Vagina (tissue), 2 donors: Measurements from ENCODE around the gene PACS2. TPM values are rescaled to one million over a fixed set of nuclear protein-coding genes. Genes with fewer than 3 reads are reported as not detected.

ENCODE experiments used
- DNase-seq, 2 donors: peaks; one replicate each; pipeline ENCODE4 v3.0.0-alpha.2; 2017; ENCODE audit errors: extremely low spot score in 2 of 2
- H3K27ac ChIP-seq: fragments of 200-600 bp; sonication (generic); one replicate; pipeline ENCODE4 v1.5.1; 2019
- H3K27me3 ChIP-seq: fragments of 200-600 bp; sonication (generic); one replicate; pipeline ENCODE4 v1.5.1; 2019
- H3K36me3 ChIP-seq, 2 donors: fragments of 200-600 bp; sonication (generic); one replicate each; pipeline ENCODE4 v1.5.1; 2017 to 2019
- H3K4me1 ChIP-seq: fragments of 200-600 bp; sonication (generic); one replicate; pipeline ENCODE4 v1.5.1; 2019
- H3K4me3 ChIP-seq, 2 donors: fragments of 200-600 bp; sonication (generic); 1 replicate in 1 of 2; 2 replicates in 1 of 2; pipeline ENCODE4 v1.5.1; 2016 to 2019
- H3K9me3 ChIP-seq: fragments of 200-600 bp; sonication (generic); one replicate; pipeline ENCODE4 v1.5.1; 2019
- POLR2A ChIP-seq, 2 donors: fragments of 450-650 bp; IDR thresholded peaks; one replicate each; pipeline ENCODE4 v1.6.1; 2017; ENCODE audit warnings: antibody characterized with exemption in 2 of 2, mild to moderate bottlenecking in 2 of 2, moderate library complexity in 2 of 2
- POLR2AphosphoS5 ChIP-seq, 2 donors: sonication (generic); formaldehyde crosslinking; IDR thresholded peaks; one replicate each; pipeline ENCODE4 v1.9.0; 2017; ENCODE audit warnings: antibody characterized with exemption in 2 of 2, mild to moderate bottlenecking in 2 of 2, low read depth in 1 of 2; ENCODE audit not compliant: insufficient read depth in 1 of 2
- intact Hi-C: fragments of 100-400 bp; cut with DNase I; formaldehyde crosslinking; loops from one replicate; pipeline ENCODE4 v1.15.1; 2023
- total RNA-seq: library from RNA; depleted of rRNA; stranded (reverse); fragments of >200 nt; gene quantifications from one replicate; pipeline ENCODE4 v1.2.3, GENCODE V29; 2016
- TF ChIP-seq, protein P1 (sequence below), 3 experiments: fragments of 450-650 bp in 2 of 3; fragments of 200-600 bp in 1 of 3; sonication (generic) in 1 of 3; IDR thresholded peaks; one replicate each; pipeline ENCODE4 v1.5.1; 2017 to 2019; ENCODE audit warnings: antibody characterized with exemption in 3 of 3, mild to moderate bottlenecking in 2 of 3, moderate library complexity in 2 of 3

Gene PACS2
- total RNA-seq, 1 donor from 2014 or later: 64.8 TPM

DNA sequence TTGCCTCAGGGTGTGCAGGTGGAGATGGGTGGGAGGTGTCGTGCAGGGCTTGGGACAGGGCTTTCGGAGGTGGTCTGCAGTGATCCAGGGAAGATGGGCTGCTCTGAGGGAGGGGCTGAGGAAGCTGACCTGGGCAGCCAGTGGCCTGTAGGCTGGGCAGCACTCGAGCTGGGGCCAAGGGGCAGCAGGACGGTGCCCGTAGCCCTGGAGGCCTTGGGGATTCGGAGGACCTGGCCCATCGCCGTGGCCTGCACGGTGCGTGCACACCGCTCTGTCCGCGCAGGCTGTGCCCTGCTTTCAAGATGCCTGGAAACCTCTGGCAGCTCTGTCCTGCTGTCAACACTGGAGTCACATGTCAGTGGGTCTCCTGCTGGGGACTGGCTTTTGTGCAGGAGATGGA lies 9.1 kb downstream of the PACS2 start:
- H3K4me1 ChIP-seq: peaks cover 24% of the 10 kb centered on the region

GRCh38 chr14:105324080-105324778 lies 9.7 kb downstream of the PACS2 start:
- intact Hi-C loops: no loop called here
- H3K4me1 ChIP-seq: peaks cover 29% of the 10 kb centered on the region

More for the DNA sequence above, 9.1 kb downstream of the PACS2 start:
- no peaks in the 10 kb centered on the region for H3K9me3 ChIP-seq
- no peaks in the 10 kb centered on the region for H3K27me3 ChIP-seq
- H3K4me3 ChIP-seq: no peak overlapping the region
- no peak for DNase-seq
- H3K36me3 ChIP-seq: no peaks in the 10 kb centered on the region
- intact Hi-C loops: no loop called here
- TF ChIP-seq, protein P1, sequence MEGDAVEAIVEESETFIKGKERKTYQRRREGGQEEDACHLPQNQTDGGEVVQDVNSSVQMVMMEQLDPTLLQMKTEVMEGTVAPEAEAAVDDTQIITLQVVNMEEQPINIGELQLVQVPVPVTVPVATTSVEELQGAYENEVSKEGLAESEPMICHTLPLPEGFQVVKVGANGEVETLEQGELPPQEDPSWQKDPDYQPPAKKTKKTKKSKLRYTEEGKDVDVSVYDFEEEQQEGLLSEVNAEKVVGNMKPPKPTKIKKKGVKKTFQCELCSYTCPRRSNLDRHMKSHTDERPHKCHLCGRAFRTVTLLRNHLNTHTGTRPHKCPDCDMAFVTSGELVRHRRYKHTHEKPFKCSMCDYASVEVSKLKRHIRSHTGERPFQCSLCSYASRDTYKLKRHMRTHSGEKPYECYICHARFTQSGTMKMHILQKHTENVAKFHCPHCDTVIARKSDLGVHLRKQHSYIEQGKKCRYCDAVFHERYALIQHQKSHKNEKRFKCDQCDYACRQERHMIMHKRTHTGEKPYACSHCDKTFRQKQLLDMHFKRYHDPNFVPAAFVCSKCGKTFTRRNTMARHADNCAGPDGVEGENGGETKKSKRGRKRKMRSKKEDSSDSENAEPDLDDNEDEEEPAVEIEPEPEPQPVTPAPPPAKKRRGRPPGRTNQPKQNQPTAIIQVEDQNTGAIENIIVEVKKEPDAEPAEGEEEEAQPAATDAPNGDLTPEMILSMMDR (IDR thresholded peaks at IDR 0.05): no peak
- TF ChIP-seq POLR2AphosphoS5 (IDR thresholded peaks at IDR 0.05; ENCODE audit: insufficient read depth in 1 of 2, low read depth in 1 of 2): no peak
- TF ChIP-seq POLR2A (IDR thresholded peaks at IDR 0.05): no peak
- H3K27ac ChIP-seq: no peak overlapping the region

DNA sequence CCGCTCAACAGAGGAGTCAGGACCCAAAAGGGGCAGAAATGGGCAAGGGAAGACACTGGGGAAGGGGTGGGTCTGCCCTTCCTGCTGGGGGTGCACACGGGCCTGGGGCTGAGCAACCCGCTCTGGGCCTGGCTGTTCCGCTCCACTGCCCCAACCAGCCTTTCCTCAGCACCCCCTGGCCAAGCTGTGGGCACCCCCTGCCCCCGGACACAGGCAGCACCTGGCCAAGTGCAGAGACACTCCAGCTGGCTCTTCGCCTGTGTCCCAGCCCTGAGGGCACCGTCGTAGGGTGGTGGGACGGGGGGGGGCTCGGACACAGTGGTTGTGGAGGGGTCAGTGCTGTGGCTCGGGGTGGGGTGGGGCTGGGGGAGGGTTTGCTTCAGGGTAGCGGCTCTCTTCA lies 10.3 kb downstream of the PACS2 start:
- no peak overlapping the region for H3K27ac ChIP-seq
- H3K36me3 ChIP-seq: no peaks in the 10 kb centered on the region
- no peaks in the 10 kb centered on the region for H3K9me3 ChIP-seq
- DNase-seq: no peak
- TF ChIP-seq POLR2A (IDR thresholded peaks at IDR 0.05) (no peak), POLR2AphosphoS5 (IDR thresholded peaks at IDR 0.05; ENCODE audit: insufficient read depth in 1 of 2, low read depth in 1 of 2) (no peak)
- TF ChIP-seq, protein P1 (IDR thresholded peaks at IDR 0.05): no peak
- peaks cover 36% of the 10 kb centered on the region for H3K4me1 ChIP-seq
- no peaks in the 10 kb centered on the region for H3K27me3 ChIP-seq
- intact Hi-C loops: no loop called here
- no peak overlapping the region for H3K4me3 ChIP-seq

More at GRCh38 chr14:105324080-105324778, 9.7 kb downstream of the PACS2 start:
- Histone ChIP-seq H3K4me3 (no peak overlapping the region), H3K9me3 (no peaks in the 10 kb centered on the region), H3K36me3 (no peaks in the 10 kb centered on the region), H3K27me3 (no peaks in the 10 kb centered on the region), H3K27ac (no peak overlapping the region)
- DNase-seq: no peak
- no peak for TF ChIP-seq POLR2A (IDR thresholded peaks at IDR 0.05)
- TF ChIP-seq, protein P1 (IDR thresholded peaks at IDR 0.05): no peak
- no peak for TF ChIP-seq POLR2AphosphoS5 (IDR thresholded peaks at IDR 0.05; ENCODE audit: insufficient read depth in 1 of 2, low read depth in 1 of 2)

GRCh38 chr14:105325303-105325702 lies 10.8 kb downstream of the PACS2 start:
- Histone ChIP-seq H3K36me3 (no peaks in the 10 kb centered on the region), H3K27ac (no peak overlapping the region)
- intact Hi-C loops: no loop called here

More at GRCh38 chr14:105325303-105325702, 10.8 kb downstream of the PACS2 start:
- peaks cover 38% of the 10 kb centered on the region for H3K4me1 ChIP-seq
- no peaks in the 10 kb centered on the region for H3K9me3 ChIP-seq
- H3K4me3 ChIP-seq: no peak overlapping the region
- no peaks in the 10 kb centered on the region for H3K27me3 ChIP-seq
- no peak for TF ChIP-seq POLR2AphosphoS5 (IDR thresholded peaks at IDR 0.05; ENCODE audit: insufficient read depth in 1 of 2, low read depth in 1 of 2)
- no peak for TF ChIP-seq POLR2A (IDR thresholded peaks at IDR 0.05)
- TF ChIP-seq, protein P1 (IDR thresholded peaks at IDR 0.05): no peak
- DNase-seq: no peak
